H1 (cell line): ENCODE measurements around the gene PIEZO1. TPM values are rescaled to one million over a fixed set of nuclear protein-coding genes. Genes with fewer than 3 reads are reported as not detected.
A peak's percentile ranks its signal among the peaks of the same experiment; 100 is the strongest.

ENCODE experiments used
- CTCF ChIA-PET: fragments of 300-600 bp; sonication (Branson Sonifier 250); formaldehyde crosslinking; loops from one replicate; lab custom pipeline; 2021; ENCODE audit not compliant: partially characterized antibody; lab: Charles Lee
- POLR2A ChIA-PET: fragments of 300-600 bp; sonication (Branson Sonifier 250); formaldehyde crosslinking; loops from one replicate; lab custom pipeline; 2021; ENCODE audit warnings: inconsistent platforms; ENCODE audit not compliant: partially characterized antibody; lab: Charles Lee
- DNase-seq, 2 experiments: peaks; one replicate each; pipeline versions ENCODE4 v3.0.0 to v3.0.0-alpha.2; 2010 to 2022; ENCODE audit warnings: low spot score in 2 of 2, low read depth in 1 of 2, mixed read lengths in 1 of 2
- FAIRE-seq: peaks from 2 replicates; lab custom pipeline; 2011; peaks lifted over from hg19 to GRCh38; lab: Jason Lieb, UNC
- H2AFZ ChIP-seq: 2 replicates; pipeline ENCODE4 v1.8.1; 2012; ENCODE audit warnings: low read length, inconsistent platforms
- H2AK5ac ChIP-seq: 2 replicates; pipeline ENCODE4 v1.6.1; 2013; ENCODE audit warnings: low read depth, low read length
- H2BK120ac ChIP-seq: replicated peaks from 2 replicates; pipeline ENCODE3; 2013; ENCODE audit warnings: low read depth, low read length, inconsistent platforms
- H2BK12ac ChIP-seq: 2 replicates; pipeline ENCODE4 v1.6.1; 2013; ENCODE audit warnings: low read depth, low read length
- H2BK15ac ChIP-seq: 2 replicates; pipeline ENCODE4 v1.6.1; 2013; ENCODE audit warnings: low read length
- H2BK20ac ChIP-seq: 2 replicates; pipeline ENCODE4 v1.6.1; 2013; ENCODE audit warnings: low read length
- H2BK5ac ChIP-seq: 2 replicates; pipeline ENCODE4 v1.6.1; 2013; ENCODE audit warnings: low read depth, low read length
- H3K14ac ChIP-seq: 2 replicates; pipeline ENCODE4 v1.6.1; 2013; ENCODE audit warnings: inconsistent platforms; ENCODE audit not compliant: insufficient read length
- H3K18ac ChIP-seq: 2 replicates; pipeline ENCODE4 v1.6.1; 2013; ENCODE audit warnings: low read length; ENCODE audit errors: extremely low read depth
- H3K23ac ChIP-seq: 2 replicates; pipeline ENCODE4 v1.6.1; 2013; ENCODE audit warnings: inconsistent platforms; ENCODE audit not compliant: insufficient read length
- H3K23me2 ChIP-seq: 2 replicates; pipeline ENCODE4 v1.6.1; 2013; ENCODE audit warnings: low read depth, low read length
- H3K27ac ChIP-seq: 2 replicates; pipeline ENCODE4 v1.6.1; 2011; ENCODE audit warnings: low read depth, low read length, inconsistent platforms
- H3K27me3 ChIP-seq, 4 experiments: replicated peaks in 1 of 4; 1 replicate in 1 of 4; 2 replicates in 3 of 4; pipeline versions ENCODE4 v1.6.1 to v1.8.1; 2011 to 2013; ENCODE audit warnings: low read length in 3 of 4, mild to moderate bottlenecking in 3 of 4, inconsistent platforms in 2 of 4, mixed read lengths in 2 of 4, moderate library complexity in 1 of 4; ENCODE audit not compliant: control insufficient read depth in 3 of 4, insufficient read depth in 3 of 4; ENCODE audit errors: extremely low read depth in 1 of 4
- H3K36me3 ChIP-seq, 4 experiments: 2 replicates each; pipeline versions ENCODE4 v1.6.1 to v1.8.1; 2011 to 2013; ENCODE audit warnings: mild to moderate bottlenecking in 4 of 4, low read length in 3 of 4, moderate library complexity in 2 of 4, control low read depth in 1 of 4, inconsistent platforms in 1 of 4; ENCODE audit not compliant: insufficient read depth in 4 of 4, control insufficient read depth in 2 of 4
- H3K4ac ChIP-seq: replicated peaks from 2 replicates; pipeline ENCODE3; 2013; ENCODE audit warnings: low read length, low read depth, mixed read lengths, inconsistent platforms; ENCODE audit not compliant: insufficient read length
- H3K4me1 ChIP-seq, 4 experiments: replicated peaks in 1 of 4; 1 replicate in 1 of 4; 2 replicates in 3 of 4; pipeline versions ENCODE4 v1.6.1 to v1.8.1; 2011 to 2013; ENCODE audit warnings: low read length in 3 of 4, inconsistent platforms in 2 of 4, mixed read lengths in 1 of 4; ENCODE audit not compliant: insufficient read depth in 4 of 4, control insufficient read depth in 3 of 4
- H3K4me2 ChIP-seq, 2 experiments: 2 replicates each; pipeline versions ENCODE4 v1.6.1 to v1.8.1; 2011 to 2013; ENCODE audit warnings: low read depth in 2 of 2, low read length in 2 of 2, control low read depth in 1 of 2, inconsistent platforms in 1 of 2, mild to moderate bottlenecking in 1 of 2; ENCODE audit not compliant: insufficient read depth in 1 of 2
- H3K4me3 ChIP-seq, 4 experiments: fragments of 200-600, 300-600 bp in 1 of 4; sonication (generic), shearing (Covaris generic), sonication (Bioruptor Twin) in 1 of 4; 2 replicates each; pipeline versions ENCODE4 v1.5.1 to v1.8.1; 2011 to 2016; ENCODE audit warnings: low read length in 4 of 4, low read depth in 3 of 4, control low read depth in 2 of 4, inconsistent platforms in 2 of 4, mild to moderate bottlenecking in 2 of 4, mixed read lengths in 1 of 4, moderate library complexity in 1 of 4; ENCODE audit not compliant: insufficient read depth in 2 of 4; ENCODE audit errors: extremely low read depth in 1 of 4
- H3K56ac ChIP-seq: replicated peaks from 2 replicates; pipeline ENCODE3; 2013; ENCODE audit warnings: low read depth, mild to moderate bottlenecking, mixed read lengths, low read length, inconsistent platforms; ENCODE audit not compliant: insufficient read length
- H3K79me1 ChIP-seq: 2 replicates; pipeline ENCODE4 v1.6.1; 2013; ENCODE audit warnings: low read depth, low read length, control low read depth
- H3K79me2 ChIP-seq, 2 experiments: 2 replicates each; pipeline versions ENCODE4 v1.6.1 to v1.8.1; 2012 to 2013; ENCODE audit warnings: low read length in 2 of 2, mild to moderate bottlenecking in 2 of 2, inconsistent platforms in 1 of 2; ENCODE audit not compliant: insufficient read depth in 2 of 2, control insufficient read depth in 1 of 2
- H3K9ac ChIP-seq, 4 experiments: replicated peaks in 1 of 4; 1 replicate in 1 of 4; 2 replicates in 3 of 4; pipeline versions ENCODE4 v1.6.1 to v1.8.1; 2011 to 2013; ENCODE audit warnings: low read depth in 3 of 4, low read length in 3 of 4, control low read depth in 2 of 4, mild to moderate bottlenecking in 2 of 4, moderate library complexity in 2 of 4, inconsistent platforms in 1 of 4; ENCODE audit errors: extremely low read depth in 1 of 4
- H3K9me3 ChIP-seq, 2 experiments: 2 replicates each; pipeline versions ENCODE4 v1.6.1 to v1.8.1; 2012 to 2013; ENCODE audit warnings: mild to moderate bottlenecking in 2 of 2, moderate library complexity in 2 of 2, control low read depth in 1 of 2, inconsistent platforms in 1 of 2, low read depth in 1 of 2, low read length in 1 of 2, mixed read lengths in 1 of 2; ENCODE audit not compliant: insufficient read depth in 2 of 2
- H4K20me1 ChIP-seq, 2 experiments: replicated peaks in 1 of 2; 2 replicates each; pipeline versions ENCODE3 to v1.8.1; 2011 to 2013; ENCODE audit warnings: inconsistent platforms in 2 of 2, low read length in 2 of 2, mild to moderate bottlenecking in 1 of 2; ENCODE audit not compliant: insufficient read depth in 2 of 2, control insufficient read depth in 1 of 2
- H4K5ac ChIP-seq: 2 replicates; pipeline ENCODE4 v1.6.1; 2013; ENCODE audit warnings: low read length, low read depth, mixed read lengths, inconsistent platforms; ENCODE audit not compliant: insufficient read length
- H4K8ac ChIP-seq: 2 replicates; pipeline ENCODE4 v1.8.0; 2013; ENCODE audit warnings: mild to moderate bottlenecking, moderate library complexity, low read length, inconsistent platforms; ENCODE audit not compliant: insufficient read depth; ENCODE audit errors: extremely low read depth
- H4K91ac ChIP-seq: replicated peaks from 2 replicates; pipeline ENCODE3; 2013; ENCODE audit warnings: low read length, mixed read lengths, inconsistent platforms; ENCODE audit not compliant: insufficient read length
- POLR2AphosphoS5 ChIP-seq: IDR thresholded peaks from 2 replicates; pipeline ENCODE4 v1.6.1; 2011; ENCODE audit warnings: low read depth, low read length
- SRF ChIP-seq: IDR thresholded peaks from 2 replicates; pipeline ENCODE4 v1.6.1; 2011; ENCODE audit warnings: mild to moderate bottlenecking, low read depth, low read length, moderate library complexity
- whole genome bisulfite sequencing, 2 experiments: shearing (Covaris generic) in 1 of 2; methylation state at CpG; one replicate each; pipeline versions ENCODE4 v1.1.6 to v1.1.7; 2013 to 2015; ENCODE audit warnings: low lambda C conversion rate in 2 of 2, mixed read lengths in 2 of 2, inconsistent platforms in 1 of 2, low coverage in 1 of 2, missing lambda C conversion rate in 1 of 2; ENCODE audit not compliant: insufficient replicate concordance in 2 of 2, insufficient coverage in 1 of 2, insufficient read length in 1 of 2; ENCODE audit errors: extremely low coverage in 1 of 2, missing lambda C conversion rate in 1 of 2; 5-methylcytosine and 5-hydroxymethylcytosine counted together
- polyA plus RNA-seq, 7 experiments: library from polyadenylated mRNA; depleted of rRNA in 3 of 7; stranded (reverse) in 5 of 7; unstranded in 2 of 7; fragments of >200 nt in 5 of 7; fragments of 200-250 nt in 2 of 7; gene quantifications; 1 replicate in 5 of 7; 2 replicates in 1 of 7; 4 replicates in 1 of 7; pipeline versions ENCODE4 v1.2.1 to v1.2.3, GENCODE V29; 2011 to 2013; ENCODE audit warnings: missing spikeins in 2 of 7, mixed read lengths in 2 of 7
- total RNA-seq: library from RNA; stranded (reverse); fragmentation: NEBNext Ultra II Directional; extraction: Animal tissue kit (Norgen Biotek cat#: 25700); gene quantifications from 2 replicates; pipeline ENCODE4 v1.2.1, GENCODE V29; 2021

PIEZO1 gene
- total and polyA plus RNA-seq, 2 of the 8 experiments (the other 6 are each of a cell fraction or from before 2014, with no cell fraction given) = 42.3 to 67.5 TPM

DNA sequence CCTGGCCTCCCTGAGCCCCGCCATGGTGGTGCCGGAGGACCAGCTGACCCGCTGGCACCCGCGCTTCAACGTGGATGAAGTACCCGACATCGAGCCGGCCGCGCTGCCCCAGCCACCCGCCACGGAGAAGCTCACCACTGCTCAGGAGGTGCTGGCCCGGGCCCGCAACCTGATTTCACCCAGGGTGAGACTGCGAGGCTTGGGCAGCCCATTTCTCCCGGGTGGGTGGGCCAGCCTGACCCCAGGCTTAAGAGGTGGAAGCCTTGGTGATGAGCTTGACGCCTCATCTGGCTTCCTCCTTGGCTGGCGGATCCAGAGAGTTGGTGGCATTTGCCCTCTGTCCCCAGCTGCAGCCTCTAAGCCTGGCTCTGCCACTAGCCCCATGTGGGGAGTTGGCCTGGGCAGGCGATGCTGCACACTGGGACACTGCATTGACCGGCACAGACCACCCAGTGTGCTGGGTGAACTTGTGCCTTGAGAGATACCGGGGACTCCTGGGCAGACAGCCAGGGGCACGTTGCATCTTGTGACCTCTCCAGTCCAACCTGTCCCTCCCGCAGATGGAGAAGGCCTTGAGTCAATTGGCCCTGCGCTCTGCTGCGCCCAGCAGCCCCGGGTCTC lies 21.6 kb upstream of the PIEZO1 start:
- Histone ChIP-seq H3K4ac (no peak overlapping the region), H3K18ac (no peak overlapping the region), H4K5ac (no peak overlapping the region), H3K23ac (no peak overlapping the region), H4K20me1 (peaks cover 33 to 48% of the 10 kb centered on the region in 2 experiments), H3K9ac (no peak overlapping the region), H3K36me3 (peaks cover 36 to 63% (median 47%) of the 10 kb centered on the region in 4 experiments), H2BK20ac (no peak overlapping the region), H3K27me3 (no peaks in the 10 kb centered on the region), H3K27ac (peak overlapping the region; percentile 31; the same call in 1 of the 2 replicates), H3K4me2 (no peak overlapping the region), H3K23me2 (peaks cover 14% of the 10 kb centered on the region), H3K79me1 (peaks cover 15% of the 10 kb centered on the region), H4K91ac (no peak overlapping the region), H2BK15ac (no peak overlapping the region), H3K56ac (no peak overlapping the region), H2BK120ac (no peak overlapping the region), H2BK12ac (no peak overlapping the region), H3K4me3 (no peak overlapping the region), H4K8ac (peak overlapping the region; percentile 18), H3K79me2 (peaks cover 0 to 34% of the 10 kb centered on the region in 2 experiments; a peak in 2 of 4 replicates)
- no peak for DNase-seq
- POLR2A ChIA-PET = interaction anchor here (0.8 to 8.1 kb wide), 18 partner anchors 13 to 394 kb away, joined by 3 to 77 read pairs (median 4); partner anchors contain the start of genes PABPN1L and SLC22A31
- CTCF ChIA-PET = interaction anchor here (1.4 to 2.3 kb wide), 4 partner anchors 9 to 69 kb away, joined by 3 to 8 read pairs (median 4); no protein-coding TSS in a partner anchor
- 94% methylated on average over 27 of the region's 27 CpGs; no CpG with 5 or more reads in 1 of the 2 experiments for WGBS, 2 experiments
- FAIRE-seq = no peak
- TF ChIP-seq SRF (no peak), POLR2AphosphoS5 (peak; percentile 83)
- TF ChIP-seq, all 59 proteins: peak for 1
- peaks cover 0 to 22% (median 13%) of the 10 kb centered on the region in 4 experiments; a peak in 6 of 7 replicates for H3K4me1 ChIP-seq
- H3K14ac ChIP-seq = no peak overlapping the region
- H3K9me3 ChIP-seq = no peaks in the 10 kb centered on the region
- H2BK5ac ChIP-seq = no peak overlapping the region; the same call in 1 of the 2 replicates
- H2AK5ac ChIP-seq = no peak overlapping the region
- H2AFZ ChIP-seq = no peak overlapping the region
